ENCODE measurements around the gene P2RY6. TPM values are rescaled to one million over a fixed set of nuclear protein-coding genes. Genes with fewer than 3 reads are reported as not detected.

The P2RY6 gene
- total RNA-seq, 1 experiment from 2014 or later = not detected

DNA sequence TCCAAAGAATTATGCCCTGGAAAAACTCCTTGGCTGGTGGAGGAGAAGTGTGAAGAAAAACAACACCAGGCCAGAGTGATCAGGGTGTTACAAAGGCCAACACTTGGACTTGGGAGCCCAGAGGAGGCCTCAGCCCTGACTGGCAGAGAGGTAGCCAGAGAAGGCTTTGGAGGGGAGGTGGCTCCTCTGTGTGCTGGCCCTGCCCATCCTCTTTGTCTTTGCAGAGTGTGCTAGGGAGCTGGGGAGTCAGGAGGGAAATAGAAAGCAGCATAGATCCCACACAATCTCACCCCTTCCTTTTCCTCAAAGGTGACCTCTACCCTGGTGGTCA, 12.0 kb upstream of the P2RY6 start:
- Histone ChIP-seq H3K79me1 (ENCODE audit: insufficient read depth, low read depth, low read length, poor library complexity, severe bottlenecking) (no peaks in the 10 kb centered on the region), H3K23ac (ENCODE audit: insufficient read length, low read depth, low read length) (no peak overlapping the region), H3K23me2 (ENCODE audit: insufficient read length, low read depth, low read length, poor library complexity, severe bottlenecking) (no peaks in the 10 kb centered on the region), H4K5ac (ENCODE audit: insufficient read length, low read depth, low read length) (no peak overlapping the region), H3K14ac (ENCODE audit: insufficient read depth, low read length) (no peak overlapping the region), H2AK5ac (ENCODE audit: insufficient read length, low read length) (no peak overlapping the region), H3K9ac (ENCODE audit: extremely low read depth, insufficient read length, low read length) (no peak overlapping the region), H3K4me1 (ENCODE audit: insufficient read depth, low read length) (no peaks in the 10 kb centered on the region), H3K18ac (ENCODE audit: insufficient read length, low read depth, low read length) (no peak overlapping the region), H3K27ac (ENCODE audit: insufficient read length, low read depth, low read length) (no peak overlapping the region), H3K4me2 (ENCODE audit: insufficient read depth, insufficient read length, low read length) (no peak overlapping the region), H2BK15ac (ENCODE audit: low read depth, low read length) (no peak overlapping the region), H4K91ac (ENCODE audit: insufficient read length, low read depth, low read length) (no peak overlapping the region), H2AFZ (ENCODE audit: low read length) (no peak overlapping the region), H3K79me2 (ENCODE audit: insufficient read depth, low read length) (no peaks in the 10 kb centered on the region), H2BK120ac (ENCODE audit: low read depth, low read length, poor library complexity, severe bottlenecking) (no peak overlapping the region), H3T11ph (ENCODE audit: low read length) (no peak overlapping the region), H2BK20ac (ENCODE audit: low read depth, low read length, poor library complexity, severe bottlenecking) (no peak overlapping the region), H4K8ac (replicated peaks; ENCODE audit: insufficient read length, low read depth, low read length) (no peak overlapping the region), H2BK5ac (ENCODE audit: insufficient read length, low read length) (no peak overlapping the region), H3K9me3 (ENCODE audit: control insufficient read depth, low read depth, low read length) (no peaks in the 10 kb centered on the region), H3K56ac (ENCODE audit: insufficient read length, low read depth, low read length) (no peak overlapping the region), H4K20me1 (ENCODE audit: control insufficient read depth, insufficient read depth, insufficient read length) (peaks cover 2% of the 10 kb centered on the region), H2BK12ac (ENCODE audit: insufficient read length, low read depth, low read length) (no peak overlapping the region), H3K4ac (ENCODE audit: low read depth, low read length) (no peak overlapping the region), H3K27me3 (ENCODE audit: insufficient read depth, low read length) (peaks cover 4% of the 10 kb centered on the region)
- H3K27me3 Mint-ChIP-seq (ENCODE audit: low read depth) = peaks cover 24% of the 10 kb centered on the region
- H3K27ac Mint-ChIP-seq = no peak overlapping the region
- TF ChIP-seq, protein P1, sequence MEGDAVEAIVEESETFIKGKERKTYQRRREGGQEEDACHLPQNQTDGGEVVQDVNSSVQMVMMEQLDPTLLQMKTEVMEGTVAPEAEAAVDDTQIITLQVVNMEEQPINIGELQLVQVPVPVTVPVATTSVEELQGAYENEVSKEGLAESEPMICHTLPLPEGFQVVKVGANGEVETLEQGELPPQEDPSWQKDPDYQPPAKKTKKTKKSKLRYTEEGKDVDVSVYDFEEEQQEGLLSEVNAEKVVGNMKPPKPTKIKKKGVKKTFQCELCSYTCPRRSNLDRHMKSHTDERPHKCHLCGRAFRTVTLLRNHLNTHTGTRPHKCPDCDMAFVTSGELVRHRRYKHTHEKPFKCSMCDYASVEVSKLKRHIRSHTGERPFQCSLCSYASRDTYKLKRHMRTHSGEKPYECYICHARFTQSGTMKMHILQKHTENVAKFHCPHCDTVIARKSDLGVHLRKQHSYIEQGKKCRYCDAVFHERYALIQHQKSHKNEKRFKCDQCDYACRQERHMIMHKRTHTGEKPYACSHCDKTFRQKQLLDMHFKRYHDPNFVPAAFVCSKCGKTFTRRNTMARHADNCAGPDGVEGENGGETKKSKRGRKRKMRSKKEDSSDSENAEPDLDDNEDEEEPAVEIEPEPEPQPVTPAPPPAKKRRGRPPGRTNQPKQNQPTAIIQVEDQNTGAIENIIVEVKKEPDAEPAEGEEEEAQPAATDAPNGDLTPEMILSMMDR (conservative IDR thresholded peaks at IDR 0.05) = no peak
- peaks cover 0 to 14% of the 10 kb centered on the region in 2 experiments; a peak in 3 of 4 replicates for H3K4me1 Mint-ChIP-seq
- H3K9me3 Mint-ChIP-seq = no peaks in the 10 kb centered on the region
- DNase-seq = peak; percentile 11
- no peaks in the 10 kb centered on the region for H3K36me3 Mint-ChIP-seq (ENCODE audit: insufficient read depth in 1 of 3, low read depth in 3 of 3)
- H3K4me3 Mint-ChIP-seq = no peak overlapping the region; a peak in 1 of 5 replicates

Measured in H9 (cell line).